GM23338 (cell line): ENCODE results near the gene CIB4. TPM values are rescaled to one million over a fixed set of nuclear protein-coding genes. Genes with fewer than 3 reads are reported as not detected.

Experiments used
- ATAC-seq: fragments of 200-7000 bp; cut with Tn5 transposase; 3 replicates; pipeline ENCODE4 v1.9.1; 2020
- DNase-seq: peaks from one replicate; pipeline ENCODE4 v3.0.0-alpha.2; 2015; ENCODE audit warnings: low spot score
- H2AFZ ChIP-seq: fragments of 200-600 bp; sonication (generic); 2 replicates; pipeline ENCODE4 v1.8.0; 2016; ENCODE audit warnings: antibody characterized with exemption, mild to moderate bottlenecking, moderate library complexity
- H3F3A ChIP-seq: fragments of 200-600 bp; sonication (generic); replicated peaks from 2 replicates; pipeline ENCODE4 v1.8.0; 2017; ENCODE audit warnings: antibody characterized with exemption, mixed run types, low read depth
- H3K27ac ChIP-seq: fragments of 200-600 bp; sonication (generic); 2 replicates; pipeline ENCODE4 v1.6.1; 2016; ENCODE audit warnings: low read depth
- H3K27me3 ChIP-seq: fragments of 200-600 bp; sonication (generic); 2 replicates; pipeline ENCODE4 v1.8.0; 2016; ENCODE audit warnings: mild to moderate bottlenecking, mixed run types, moderate library complexity; ENCODE audit not compliant: insufficient read depth
- H3K36me3 ChIP-seq: fragments of 200-600 bp; sonication (generic); 2 replicates; pipeline ENCODE4 v1.8.0; 2016; ENCODE audit warnings: mild to moderate bottlenecking; ENCODE audit not compliant: insufficient read depth
- H3K4me1 ChIP-seq: fragments of 200-600 bp; sonication (generic); 2 replicates; pipeline ENCODE4 v1.8.0; 2016; ENCODE audit warnings: mild to moderate bottlenecking, moderate library complexity; ENCODE audit not compliant: insufficient read depth
- H3K4me2 ChIP-seq: fragments of 200-600 bp; sonication (generic); 2 replicates; pipeline ENCODE4 v1.7.1; 2017; ENCODE audit warnings: mixed run types
- H3K4me3 ChIP-seq: fragments of 200-600 bp; sonication (generic); 2 replicates; pipeline ENCODE4 v1.6.1; 2016; ENCODE audit warnings: mixed run types
- H3K79me2 ChIP-seq: fragments of 200-600 bp; sonication (generic); replicated peaks from 2 replicates; pipeline ENCODE4 v1.8.0; 2017; ENCODE audit warnings: mild to moderate bottlenecking; ENCODE audit not compliant: insufficient read depth
- H3K9me2 ChIP-seq: fragments of 200-600 bp; sonication (generic); 2 replicates; pipeline ENCODE4 v1.8.0; 2017; ENCODE audit not compliant: insufficient read depth
- H4K20me1 ChIP-seq: fragments of 200-600 bp; sonication (generic); replicated peaks from 2 replicates; pipeline ENCODE4 v1.8.0; 2017; ENCODE audit warnings: mild to moderate bottlenecking; ENCODE audit not compliant: insufficient read depth
- H3K27ac Mint-ChIP-seq: 2 replicates; pipeline ENCODE4 v1.8.0; 2020; ENCODE audit warnings: inconsistent platforms, mild to moderate bottlenecking, moderate library complexity, mixed read lengths
- H3K27me3 Mint-ChIP-seq: 3 replicates; pipeline ENCODE4 v1.8.0; 2022; ENCODE audit warnings: low read depth, mild to moderate bottlenecking, moderate library complexity, mixed read lengths, inconsistent platforms; ENCODE audit not compliant: insufficient read depth, poor library complexity
- H3K36me3 Mint-ChIP-seq: 3 replicates; pipeline ENCODE4 v1.8.0; 2021; ENCODE audit warnings: low read depth, mild to moderate bottlenecking, inconsistent platforms, moderate library complexity, mixed read lengths
- H3K4me1 Mint-ChIP-seq: 3 replicates; pipeline ENCODE4 v1.8.0; 2020; ENCODE audit warnings: mild to moderate bottlenecking, inconsistent platforms, mixed read lengths
- H3K4me3 Mint-ChIP-seq: 3 replicates; pipeline ENCODE4 v1.8.0; 2021; ENCODE audit warnings: moderate library complexity, mild to moderate bottlenecking, inconsistent platforms, mixed read lengths
- H3K9me3 Mint-ChIP-seq: 3 replicates; pipeline ENCODE4 v1.8.0; 2020; ENCODE audit warnings: moderate library complexity, mild to moderate bottlenecking, inconsistent platforms, mixed read lengths
- CREB1 ChIP-seq: fragments of 250-450 bp; sonication (Bioruptor Pico); IDR thresholded peaks from 2 replicates; pipeline ENCODE4 v1.5.0; 2020; ENCODE audit warnings: low read depth, mild to moderate bottlenecking, moderate library complexity
- ETS1 ChIP-seq: IDR thresholded peaks from 2 replicates; pipeline ENCODE4 v1.6.1; 2016; ENCODE audit warnings: antibody characterized with exemption
- EZH2 ChIP-seq: fragments of 200-600 bp; sonication (generic); IDR thresholded peaks from one replicate; pipeline ENCODE4 v1.8.0; 2017; ENCODE audit warnings: antibody characterized with exemption, mild to moderate bottlenecking, low read depth; ENCODE audit not compliant: unreplicated experiment
- EZH2phosphoT487 ChIP-seq: fragments of 200-600 bp; sonication (generic); IDR thresholded peaks from one replicate; pipeline ENCODE4 v1.8.1; 2018; ENCODE audit warnings: antibody characterized with exemption; ENCODE audit not compliant: unreplicated experiment
- JUNB ChIP-seq: IDR thresholded peaks from one replicate; pipeline ENCODE4 v1.6.1; 2016; ENCODE audit warnings: antibody characterized with exemption; ENCODE audit not compliant: unreplicated experiment
- NANOG ChIP-seq: IDR thresholded peaks from 2 replicates; pipeline ENCODE4 v1.6.1; 2016; ENCODE audit warnings: antibody characterized with exemption, borderline replicate concordance
- POLR2AphosphoS5 ChIP-seq: IDR thresholded peaks from 2 replicates; pipeline ENCODE4 v1.6.1; 2016; ENCODE audit warnings: antibody characterized with exemption, low read depth
- STAT1 ChIP-seq: IDR thresholded peaks from one replicate; pipeline ENCODE4 v1.6.1; 2016; ENCODE audit warnings: antibody characterized with exemption; ENCODE audit not compliant: unreplicated experiment
- ZNF114 ChIP-seq: fragments of 250-450 bp; sonication (Bioruptor Pico); IDR thresholded peaks from 2 replicates; pipeline ENCODE4 v1.5.0; 2020; ENCODE audit warnings: mild to moderate bottlenecking, moderate library complexity
- ZNF331 ChIP-seq: fragments of 250-450 bp; sonication (Bioruptor Pico); IDR thresholded peaks from 2 replicates; pipeline ENCODE4 v1.5.0; 2020; ENCODE audit warnings: low read depth, mild to moderate bottlenecking, moderate library complexity
- ZNF462 ChIP-seq: fragments of 250-450 bp; sonication (Bioruptor Pico); IDR thresholded peaks from 2 replicates; pipeline ENCODE4 v1.5.0; 2020; ENCODE audit warnings: mild to moderate bottlenecking, moderate library complexity
- polyA plus RNA-seq: library from polyadenylated mRNA; unstranded; fragments of >200 nt; fragmentation: Nextera tagmentation; extraction: Ambion mirVana; gene quantifications from 2 replicates; pipeline ENCODE4 v1.2.1, GENCODE V29; 2016
- total RNA-seq: library from RNA; depleted of rRNA; stranded (reverse); fragments of >200 nt; shearing (Covaris generic); gene quantifications from 2 replicates; pipeline ENCODE4 v1.2.3, GENCODE V29; 2014
- TF ChIP-seq, protein P1 (sequence below), 2 experiments: fragments of 200-600 bp in 1 of 2; sonication (generic) in 1 of 2; conservative IDR thresholded peaks; 2 replicates each; pipeline versions ENCODE4 v1.5.1 to v1.6.1; 2016 to 2017; ENCODE audit warnings: antibody characterized with exemption in 2 of 2, low read depth in 2 of 2, mild to moderate bottlenecking in 2 of 2, moderate library complexity in 1 of 2
- TF ChIP-seq, protein P2 (sequence below): IDR thresholded peaks from one replicate; pipeline ENCODE4 v1.6.1; 2018; ENCODE audit warnings: antibody characterized with exemption; ENCODE audit not compliant: unreplicated experiment

CIB4 gene
- total and polyA plus RNA-seq, 2 experiments from 2014 or later = not detected

DNA sequence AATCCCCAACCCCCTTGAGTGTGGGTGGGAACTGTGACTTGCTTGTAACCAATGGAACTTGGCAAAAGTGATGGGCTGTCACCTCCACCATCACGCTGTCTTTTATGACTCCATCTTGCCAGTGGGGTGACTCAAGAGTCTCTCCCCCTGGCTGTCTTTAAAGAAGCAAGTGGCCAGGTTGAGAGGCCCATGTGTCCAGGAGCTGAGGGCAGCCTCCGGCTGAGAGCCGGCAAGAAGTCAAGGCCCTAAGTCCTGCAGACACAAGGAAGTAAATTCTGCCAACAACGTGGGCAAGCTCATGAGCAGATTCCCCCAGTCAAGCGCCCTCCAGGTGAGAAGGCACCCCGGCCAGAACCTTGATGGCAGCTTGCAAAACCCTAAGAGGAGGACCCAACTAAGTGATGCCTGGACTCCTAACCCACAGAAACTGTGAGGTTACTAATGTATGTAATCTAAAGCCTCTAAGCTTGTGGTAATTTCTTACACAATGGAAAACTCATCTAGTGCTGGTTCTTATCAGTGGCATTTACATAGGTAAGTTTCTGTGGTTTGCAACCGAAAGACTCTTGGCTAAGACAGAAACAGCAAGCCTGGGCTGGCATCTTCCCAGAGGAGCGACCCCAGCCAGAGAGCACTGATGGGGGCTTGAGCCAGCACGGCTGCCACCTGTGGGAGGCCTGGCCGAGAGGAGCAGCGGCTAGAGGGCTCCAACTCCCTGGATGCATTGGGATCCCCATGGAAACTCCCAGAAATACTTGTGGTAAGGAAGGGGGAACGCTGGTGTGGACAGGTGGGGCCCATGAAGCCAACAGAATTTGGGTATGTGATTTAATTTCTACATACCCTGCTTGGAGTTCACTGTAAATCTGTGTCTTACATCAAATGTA lies 49.3 kb downstream of the CIB4 start:
- Histone ChIP-seq H4K20me1 (no peaks in the 10 kb centered on the region; the same call in 1 of the 2 replicates), H3K79me2 (no peaks in the 10 kb centered on the region), H3F3A (no peaks in the 10 kb centered on the region), H3K4me1 (no peaks in the 10 kb centered on the region), H3K36me3 (no peaks in the 10 kb centered on the region), H3K27me3 (no peaks in the 10 kb centered on the region), H3K4me3 (no peak overlapping the region), H3K27ac (no peak overlapping the region), H2AFZ (no peak overlapping the region), H3K4me2 (no peak overlapping the region), H3K9me2 (no peaks in the 10 kb centered on the region)
- DNase-seq (no peak), ATAC-seq (peak; percentile 39; the same call in 2 of the 3 replicates)
- no peaks in the 10 kb centered on the region for H3K36me3 Mint-ChIP-seq
- no peaks in the 10 kb centered on the region; the same call in 2 of the 3 replicates for H3K9me3 Mint-ChIP-seq
- no peak overlapping the region for H3K27ac Mint-ChIP-seq
- no peak overlapping the region for H3K4me3 Mint-ChIP-seq
- TF ChIP-seq ZNF114 (CRISPR knock-in tag) = no peak
- no peak for TF ChIP-seq ETS1
- no peak for TF ChIP-seq JUNB
- no peak for TF ChIP-seq POLR2AphosphoS5
- no peak for TF ChIP-seq ZNF331
- no peak for TF ChIP-seq EZH2
- TF ChIP-seq, protein P1, sequence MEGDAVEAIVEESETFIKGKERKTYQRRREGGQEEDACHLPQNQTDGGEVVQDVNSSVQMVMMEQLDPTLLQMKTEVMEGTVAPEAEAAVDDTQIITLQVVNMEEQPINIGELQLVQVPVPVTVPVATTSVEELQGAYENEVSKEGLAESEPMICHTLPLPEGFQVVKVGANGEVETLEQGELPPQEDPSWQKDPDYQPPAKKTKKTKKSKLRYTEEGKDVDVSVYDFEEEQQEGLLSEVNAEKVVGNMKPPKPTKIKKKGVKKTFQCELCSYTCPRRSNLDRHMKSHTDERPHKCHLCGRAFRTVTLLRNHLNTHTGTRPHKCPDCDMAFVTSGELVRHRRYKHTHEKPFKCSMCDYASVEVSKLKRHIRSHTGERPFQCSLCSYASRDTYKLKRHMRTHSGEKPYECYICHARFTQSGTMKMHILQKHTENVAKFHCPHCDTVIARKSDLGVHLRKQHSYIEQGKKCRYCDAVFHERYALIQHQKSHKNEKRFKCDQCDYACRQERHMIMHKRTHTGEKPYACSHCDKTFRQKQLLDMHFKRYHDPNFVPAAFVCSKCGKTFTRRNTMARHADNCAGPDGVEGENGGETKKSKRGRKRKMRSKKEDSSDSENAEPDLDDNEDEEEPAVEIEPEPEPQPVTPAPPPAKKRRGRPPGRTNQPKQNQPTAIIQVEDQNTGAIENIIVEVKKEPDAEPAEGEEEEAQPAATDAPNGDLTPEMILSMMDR (conservative IDR thresholded peaks at IDR 0.05; ENCODE audit: low read depth in 2 of 2) = no peak
- no peak for TF ChIP-seq CREB1 (CRISPR knock-in tag)
- TF ChIP-seq EZH2phosphoT487 = no peak
- TF ChIP-seq NANOG = no peak
- TF ChIP-seq, protein P2, sequence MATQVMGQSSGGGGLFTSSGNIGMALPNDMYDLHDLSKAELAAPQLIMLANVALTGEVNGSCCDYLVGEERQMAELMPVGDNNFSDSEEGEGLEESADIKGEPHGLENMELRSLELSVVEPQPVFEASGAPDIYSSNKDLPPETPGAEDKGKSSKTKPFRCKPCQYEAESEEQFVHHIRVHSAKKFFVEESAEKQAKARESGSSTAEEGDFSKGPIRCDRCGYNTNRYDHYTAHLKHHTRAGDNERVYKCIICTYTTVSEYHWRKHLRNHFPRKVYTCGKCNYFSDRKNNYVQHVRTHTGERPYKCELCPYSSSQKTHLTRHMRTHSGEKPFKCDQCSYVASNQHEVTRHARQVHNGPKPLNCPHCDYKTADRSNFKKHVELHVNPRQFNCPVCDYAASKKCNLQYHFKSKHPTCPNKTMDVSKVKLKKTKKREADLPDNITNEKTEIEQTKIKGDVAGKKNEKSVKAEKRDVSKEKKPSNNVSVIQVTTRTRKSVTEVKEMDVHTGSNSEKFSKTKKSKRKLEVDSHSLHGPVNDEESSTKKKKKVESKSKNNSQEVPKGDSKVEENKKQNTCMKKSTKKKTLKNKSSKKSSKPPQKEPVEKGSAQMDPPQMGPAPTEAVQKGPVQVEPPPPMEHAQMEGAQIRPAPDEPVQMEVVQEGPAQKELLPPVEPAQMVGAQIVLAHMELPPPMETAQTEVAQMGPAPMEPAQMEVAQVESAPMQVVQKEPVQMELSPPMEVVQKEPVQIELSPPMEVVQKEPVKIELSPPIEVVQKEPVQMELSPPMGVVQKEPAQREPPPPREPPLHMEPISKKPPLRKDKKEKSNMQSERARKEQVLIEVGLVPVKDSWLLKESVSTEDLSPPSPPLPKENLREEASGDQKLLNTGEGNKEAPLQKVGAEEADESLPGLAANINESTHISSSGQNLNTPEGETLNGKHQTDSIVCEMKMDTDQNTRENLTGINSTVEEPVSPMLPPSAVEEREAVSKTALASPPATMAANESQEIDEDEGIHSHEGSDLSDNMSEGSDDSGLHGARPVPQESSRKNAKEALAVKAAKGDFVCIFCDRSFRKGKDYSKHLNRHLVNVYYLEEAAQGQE = no peak
- no peak for TF ChIP-seq ZNF462
- no peak for TF ChIP-seq STAT1
- H3K27me3 Mint-ChIP-seq = peaks cover 1% of the 10 kb centered on the region
- H3K4me1 Mint-ChIP-seq = peaks cover 7% of the 10 kb centered on the region; the same call in 2 of the 3 replicates
